GM19025 (cell line): Measurements from ENCODE around the gene WAC.
"Not testable (repeated sequence)": the region's sequence is repeated elsewhere in the genome, so short reads cannot be mapped to it uniquely, and the experiment has no call there.

Source experiments
- ATAC-seq: cut with Tn5 transposase; IDR thresholded peaks from one replicate; pipeline ENCODE4 v1.9.1; 2021; ENCODE audit warnings: mild to moderate bottlenecking, low read depth, moderate library complexity; ENCODE audit not compliant: unreplicated experiment

WAC gene

GRCh38 chr10:28532337-28533185 lies at the start of gene WAC:
TSS of gene WAC (plus strand) at chr10:28533118. CDS start at chr10:28533580, 462 bp downstream.
- peak; percentile 77 for ATAC-seq

- no peak for ATAC-seq
Measured at GRCh38 chr10:28489206-28489605, 43.7 kb upstream of the WAC start.

DNA sequence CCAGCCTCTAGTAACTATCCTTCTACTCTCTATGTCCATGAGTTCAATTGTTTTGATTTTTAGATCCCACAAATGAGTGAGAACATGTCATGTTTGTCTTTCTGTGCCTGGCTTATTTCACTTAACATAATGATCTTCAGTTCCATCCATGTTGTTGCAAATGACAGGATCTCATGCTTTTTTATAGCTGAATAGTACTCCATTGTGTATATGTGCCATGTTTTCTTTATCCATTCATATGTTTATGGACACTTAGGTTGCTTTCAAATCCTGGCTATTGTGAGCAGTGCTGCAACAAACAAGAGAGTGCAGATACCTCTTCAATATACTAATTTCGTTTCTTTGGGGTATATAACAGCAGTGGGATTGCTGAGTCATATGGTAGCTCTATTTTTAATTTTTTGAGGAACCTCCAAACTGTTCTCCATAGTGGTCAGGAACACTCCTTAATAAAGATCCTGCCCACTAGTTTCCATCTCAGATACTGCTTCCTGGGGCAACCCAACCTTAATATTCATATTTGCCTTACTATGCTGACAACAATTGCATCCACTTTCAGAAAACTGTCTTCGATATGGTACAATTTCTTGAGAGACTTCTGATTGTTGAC lies 42.6 kb upstream of the WAC start:
- ATAC-seq = not testable (repeated sequence)

DNA sequence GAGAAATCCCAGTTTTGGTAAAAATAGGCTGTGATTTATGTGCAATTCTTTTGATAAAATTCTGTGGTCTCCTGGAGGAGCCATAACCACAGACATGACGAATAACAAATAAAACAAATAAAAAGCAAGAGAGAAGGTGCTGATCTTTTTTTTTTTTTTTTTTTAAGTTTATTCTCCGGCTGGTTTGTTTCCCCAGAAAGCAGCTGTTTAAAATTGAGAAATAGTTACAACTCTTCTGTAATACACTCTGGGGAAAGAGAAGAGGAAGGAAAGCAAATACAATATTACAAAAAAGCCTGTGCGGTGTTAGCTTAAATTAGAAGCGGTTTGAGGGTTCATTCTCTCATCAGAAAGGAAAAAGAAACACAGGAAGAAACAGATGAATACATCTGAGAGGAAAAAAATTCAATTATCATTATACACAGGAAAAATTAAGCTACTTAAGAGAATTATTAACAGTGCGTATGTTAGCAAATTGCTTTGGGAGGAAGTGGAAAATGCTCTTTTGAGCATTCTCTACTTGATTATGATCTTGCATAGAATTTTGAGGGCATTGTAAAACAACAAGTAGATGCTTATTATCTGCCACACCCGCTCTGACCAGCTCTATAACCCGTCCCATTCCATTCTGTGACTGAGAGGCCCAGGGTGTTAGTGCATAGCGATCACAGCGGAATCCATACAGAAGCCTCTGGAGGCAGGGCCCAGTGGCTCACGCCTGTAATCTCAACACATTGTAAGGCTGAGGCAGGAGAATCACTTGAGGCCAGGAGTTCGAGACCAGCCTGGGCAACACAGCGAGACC lies 40.6 kb upstream of the WAC start:
- no peak for ATAC-seq

DNA sequence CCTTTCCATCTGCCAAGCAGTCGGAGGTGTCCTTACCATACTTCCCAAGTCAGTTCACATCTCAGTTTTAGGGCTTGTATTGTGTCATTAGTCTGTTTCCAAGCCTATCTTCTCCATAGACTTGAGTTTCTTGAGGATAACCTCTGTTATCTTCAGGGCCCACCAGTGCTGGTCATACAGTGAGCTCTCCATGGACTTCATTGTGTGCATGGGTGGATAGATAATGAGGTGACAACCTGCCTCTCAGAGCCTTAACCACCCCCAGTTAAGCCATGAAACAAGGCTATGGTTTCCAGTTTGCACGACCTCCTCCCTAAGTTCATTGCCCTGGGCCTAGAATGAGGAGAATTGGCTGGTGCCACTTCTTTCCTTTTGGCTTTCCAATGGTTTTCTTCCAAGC lies 38.5 kb upstream of the WAC start:
- no peak for ATAC-seq

GRCh38 chr10:28495084-28495483 lies 37.8 kb upstream of the WAC start:
- ATAC-seq = no peak

- ATAC-seq = no peak
Measured at GRCh38 chr10:28496017-28496416, 36.9 kb upstream of the WAC start.

- ATAC-seq = no peak
Measured at GRCh38 chr10:28496481-28496961, 36.4 kb upstream of the WAC start.

DNA sequence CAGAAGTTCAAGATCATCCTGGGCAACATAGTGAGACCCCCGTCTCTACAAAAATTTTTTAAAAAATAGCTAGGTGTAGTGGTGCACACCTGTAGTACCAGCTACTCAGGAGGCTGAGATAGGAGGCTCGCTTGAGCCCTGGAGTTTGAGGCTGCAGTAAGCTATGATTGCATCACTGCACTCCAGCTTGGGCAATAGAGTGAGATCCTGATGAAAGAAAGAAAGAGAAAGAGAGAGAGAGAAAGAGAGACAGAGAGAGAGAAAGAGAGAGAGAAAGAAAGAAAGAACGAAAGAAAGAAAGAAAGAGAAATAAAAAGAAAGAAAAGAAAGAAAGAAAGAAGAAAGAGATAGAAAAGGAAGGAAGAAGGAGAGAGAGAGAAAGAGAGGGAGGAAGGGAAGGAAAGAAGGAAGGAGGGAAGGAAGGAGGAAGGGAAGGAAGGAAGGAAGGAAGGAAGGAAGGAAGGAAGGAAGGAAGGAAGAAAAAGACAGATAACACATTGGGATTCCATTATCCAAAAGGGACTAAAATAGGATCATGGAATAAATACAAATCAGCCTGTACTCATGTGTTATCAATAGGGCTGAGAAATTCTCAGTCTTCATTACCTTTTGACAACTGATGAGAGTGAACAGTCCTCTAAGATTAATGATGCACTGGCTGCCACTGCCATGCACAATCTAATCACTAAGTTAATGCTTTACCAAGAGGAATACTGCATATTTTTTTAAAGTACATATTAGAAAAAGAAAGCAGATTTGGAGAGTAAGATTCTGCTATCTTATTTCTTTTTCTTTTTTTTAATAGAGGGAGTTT lies 35.4 kb upstream of the WAC start:
- ATAC-seq = no peak

- not testable (repeated sequence) for ATAC-seq
Measured at GRCh38 chr10:28500203-28500602, 32.7 kb upstream of the WAC start.

DNA sequence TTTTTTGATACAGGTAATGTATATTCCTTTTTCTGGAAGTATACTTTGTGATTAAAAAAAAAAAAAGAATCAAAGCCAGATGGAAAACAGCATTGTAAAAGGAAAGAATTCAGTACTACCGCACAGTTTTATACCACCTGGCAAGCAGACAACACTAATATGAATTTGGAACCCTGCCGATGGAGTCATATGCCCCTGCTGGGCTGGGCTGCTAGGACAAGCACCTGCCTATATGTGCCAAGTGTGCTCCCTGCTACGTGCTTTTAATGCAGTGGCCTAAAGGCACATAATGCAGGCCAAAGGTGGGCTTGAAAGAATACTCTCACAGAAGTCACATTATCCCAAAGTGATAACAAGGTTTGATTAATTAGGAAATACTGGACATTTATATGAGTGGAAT lies 29.8 kb upstream of the WAC start:
- no peak for ATAC-seq

- no peak for ATAC-seq
Measured at GRCh38 chr10:28505359-28505959, 27.5 kb upstream of the WAC start.

- ATAC-seq = no peak
Measured at GRCh38 chr10:28508304-28508925, 24.5 kb upstream of the WAC start.

DNA sequence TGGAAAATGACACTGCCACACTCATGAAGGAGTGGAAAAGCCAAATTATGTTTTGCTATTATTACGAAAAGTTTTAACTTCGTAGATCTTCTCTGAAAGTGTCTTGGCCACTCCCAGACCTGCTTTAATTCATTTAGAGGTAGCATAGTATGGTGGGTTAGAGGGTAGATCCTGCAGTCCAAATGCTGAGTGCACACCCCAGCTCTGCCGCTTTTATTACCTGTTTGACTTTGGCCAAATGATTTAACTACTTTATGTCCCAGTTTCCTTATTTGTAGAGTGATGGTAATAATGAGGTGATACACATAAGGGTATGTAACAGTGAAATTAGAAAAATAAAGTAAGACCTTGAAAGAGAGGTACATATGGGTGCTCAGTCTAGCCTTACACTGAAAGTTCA lies 23.6 kb upstream of the WAC start:
- no peak for ATAC-seq

- ATAC-seq = no peak
Measured at GRCh38 chr10:28514648-28515047, 18.3 kb upstream of the WAC start.

DNA sequence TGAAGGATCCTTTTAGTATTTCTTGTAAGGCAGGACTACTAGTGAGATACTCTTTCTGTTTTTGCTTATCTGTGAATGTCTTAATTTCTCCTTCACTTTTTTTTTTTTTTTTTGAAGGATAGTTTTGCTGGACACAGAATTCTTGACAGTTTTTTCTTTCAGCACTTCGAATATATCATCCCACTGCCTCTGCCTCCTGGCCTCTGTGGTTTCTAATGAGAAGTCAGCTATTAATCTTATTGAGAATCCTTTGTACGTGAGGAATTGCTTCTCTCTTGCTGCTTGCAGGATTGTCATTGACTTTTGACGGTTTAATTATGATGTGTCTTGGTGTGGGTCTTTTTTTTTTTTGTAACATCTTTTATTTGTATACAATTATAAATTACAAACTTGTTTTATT lies 12.6 kb upstream of the WAC start:
- no peak for ATAC-seq

DNA sequence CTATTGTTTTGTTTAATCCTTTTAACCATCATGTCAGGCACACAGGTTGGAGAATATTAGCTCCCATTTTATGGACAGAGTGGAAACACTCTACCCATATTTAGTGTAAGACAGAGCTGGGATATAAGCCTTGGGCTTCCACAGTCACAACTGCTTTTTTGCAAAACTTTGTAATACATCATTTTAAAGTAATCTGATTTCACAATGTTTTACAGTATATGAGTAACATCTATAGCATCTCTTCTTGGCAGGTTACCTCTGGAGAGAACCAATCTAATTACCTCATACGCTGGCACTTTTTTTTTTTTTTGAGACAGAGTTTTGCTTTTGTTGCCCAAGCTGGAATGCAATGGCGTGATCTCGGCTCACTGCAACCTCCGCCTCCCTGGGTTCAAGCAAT lies 12.1 kb upstream of the WAC start:
- not testable (repeated sequence) for ATAC-seq

DNA sequence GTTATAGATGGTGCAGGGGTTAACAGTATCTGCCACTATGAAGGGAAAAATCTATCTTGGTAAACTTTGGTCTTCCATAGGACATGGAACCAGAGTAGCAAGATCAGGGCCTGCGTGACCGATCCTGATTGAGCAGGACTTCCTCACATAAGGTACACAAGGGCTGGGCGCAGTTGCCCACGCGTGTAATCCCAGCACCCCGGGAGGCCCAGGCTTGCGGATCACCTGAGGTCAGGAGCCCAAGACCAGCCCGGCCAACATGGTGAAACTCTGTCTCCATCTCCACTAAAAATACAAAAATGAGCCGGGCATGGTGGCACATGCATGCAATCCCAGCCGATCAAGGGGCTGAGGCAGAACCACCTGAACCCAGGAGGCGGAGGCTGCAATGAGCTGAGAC lies 11.0 kb upstream of the WAC start:
- not testable (repeated sequence) for ATAC-seq

DNA sequence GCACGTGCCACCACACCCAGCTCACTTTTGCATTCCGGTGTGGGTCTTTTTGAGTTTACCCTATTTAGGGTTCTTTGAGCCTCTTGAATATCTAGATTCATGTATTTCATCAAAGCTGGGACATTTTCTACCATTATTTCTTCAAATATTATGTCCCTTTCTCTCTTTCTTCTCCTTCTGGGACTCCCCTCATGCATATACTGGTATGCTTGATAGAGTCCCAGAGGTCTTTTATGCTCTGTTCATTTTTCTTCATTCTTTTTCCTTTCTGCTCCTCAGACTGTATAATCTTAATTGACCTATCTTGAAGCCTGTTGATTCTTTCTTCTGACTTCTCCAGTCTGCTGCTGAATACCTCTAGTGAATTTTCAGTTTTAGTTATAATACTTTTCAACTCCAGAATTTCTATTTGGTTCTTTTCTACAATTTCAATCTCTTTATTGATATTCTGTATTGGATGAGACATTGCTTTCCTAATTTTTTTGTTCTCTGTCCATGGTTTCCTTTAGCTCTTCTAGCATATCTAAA lies 9.1 kb upstream of the WAC start:
- no peak for ATAC-seq
